Mucosa of stomach (tissue), 1 donor: ENCODE results near the gene RAB5B.
A peak's percentile ranks its signal among the peaks of the same experiment; 100 is the strongest.

ENCODE experiments used
- H3K27me3 ChIP-seq: one replicate; pipeline ENCODE4 v1.7.0; 2013; ENCODE audit warnings: mild to moderate bottlenecking, low read length; ENCODE audit not compliant: control insufficient read depth, insufficient read depth
- H3K36me3 ChIP-seq: one replicate; pipeline ENCODE4 v1.7.0; 2013; ENCODE audit warnings: low read length; ENCODE audit not compliant: control insufficient read depth, insufficient read depth
- H3K4me1 ChIP-seq: one replicate; pipeline ENCODE4 v1.7.0; 2013; ENCODE audit warnings: mild to moderate bottlenecking, low read length; ENCODE audit not compliant: control insufficient read depth, insufficient read depth
- H3K4me3 ChIP-seq: one replicate; pipeline ENCODE4 v1.7.0; 2013; ENCODE audit warnings: low read length
- H3K9ac ChIP-seq: one replicate; pipeline ENCODE4 v1.7.0; 2013; ENCODE audit warnings: mild to moderate bottlenecking, low read length, moderate library complexity
- H3K9me3 ChIP-seq: one replicate; pipeline ENCODE4 v1.7.0; 2013; ENCODE audit warnings: mild to moderate bottlenecking, low read length, moderate library complexity; ENCODE audit not compliant: control insufficient read depth
- donor health status: Pancreatic carcinoma.

Gene RAB5B, protein sequence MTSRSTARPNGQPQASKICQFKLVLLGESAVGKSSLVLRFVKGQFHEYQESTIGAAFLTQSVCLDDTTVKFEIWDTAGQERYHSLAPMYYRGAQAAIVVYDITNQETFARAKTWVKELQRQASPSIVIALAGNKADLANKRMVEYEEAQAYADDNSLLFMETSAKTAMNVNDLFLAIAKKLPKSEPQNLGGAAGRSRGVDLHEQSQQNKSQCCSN

DNA sequence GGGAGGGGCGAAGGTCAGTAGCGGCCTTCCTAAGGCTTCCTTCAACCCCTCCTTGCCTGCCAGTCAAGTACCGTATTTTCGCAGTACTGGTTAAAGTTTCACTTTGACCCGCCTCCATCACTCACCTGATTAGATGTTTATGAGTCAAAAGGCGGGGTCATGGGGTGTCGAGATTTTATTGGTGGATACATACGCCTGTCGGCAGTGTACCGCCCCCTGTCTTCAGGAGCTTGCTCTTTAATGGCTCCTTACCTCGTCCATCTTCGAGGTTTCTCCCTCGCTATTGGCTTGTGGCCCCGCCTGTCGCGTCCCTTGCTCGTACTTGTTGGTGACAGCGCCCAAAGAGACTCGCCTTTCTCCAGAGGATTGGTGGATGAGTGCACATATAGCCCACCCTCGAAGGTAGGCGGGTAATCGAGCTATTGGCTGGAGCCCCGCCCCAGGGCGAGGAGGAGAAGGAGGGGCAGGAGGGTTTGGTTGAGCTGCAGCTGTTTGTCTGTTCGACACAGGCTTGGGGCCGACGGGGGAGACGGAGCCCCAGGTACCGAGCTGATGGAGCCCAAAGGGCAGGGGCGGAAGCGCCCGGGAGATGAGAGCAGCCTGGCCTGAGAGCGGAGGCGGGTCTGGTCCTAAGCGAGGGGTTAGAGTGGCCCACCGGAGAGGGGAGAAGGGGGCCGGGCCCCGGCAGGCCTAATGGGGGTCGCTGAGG lies at the start of gene RAB5B:
RAB5B (plus strand) TSS at position 480 of the 709 bp plus-strand sequence. CDS start 12,883 bp downstream, outside the sequence.
- peak within 1 kb of the TSS; percentile 98 for H3K9ac ChIP-seq
- H3K4me3 ChIP-seq, result peak within 1 kb of the TSS; percentile 79
- H3K27me3 ChIP-seq, result no peaks in the 10 kb centered on the region
- H3K36me3 ChIP-seq, result no peaks in the 10 kb centered on the region
- no peaks in the 10 kb centered on the region for H3K9me3 ChIP-seq
- H3K4me1 ChIP-seq, result peaks cover 13% of the 10 kb centered on the region

DNA sequence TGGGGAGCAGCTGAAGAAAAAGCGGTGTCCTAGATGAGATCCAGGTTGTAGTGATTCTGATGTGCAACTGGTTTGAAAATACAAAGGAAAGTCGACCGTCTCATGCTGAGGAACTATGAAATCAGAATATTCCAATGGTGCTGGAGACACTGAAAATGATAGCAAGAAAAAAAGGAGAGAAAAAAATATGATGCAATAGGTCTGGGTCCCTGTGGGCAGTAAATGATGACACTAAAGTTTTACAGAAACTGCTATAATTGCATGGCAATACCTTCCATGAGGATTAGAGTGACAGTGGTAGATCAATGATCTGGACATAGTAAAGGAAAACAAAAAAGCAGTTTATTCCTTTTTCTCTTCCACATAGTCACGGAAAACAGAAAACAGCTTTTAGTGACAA lies 48.5 kb upstream of the RAB5B start:
- H3K27me3 ChIP-seq, result no peaks in the 10 kb centered on the region
- no peaks in the 10 kb centered on the region for H3K9me3 ChIP-seq
- H3K36me3 ChIP-seq, result no peaks in the 10 kb centered on the region
- H3K9ac ChIP-seq, result no peak overlapping the region
- no peaks in the 10 kb centered on the region for H3K4me1 ChIP-seq
- no peak overlapping the region for H3K4me3 ChIP-seq

DNA sequence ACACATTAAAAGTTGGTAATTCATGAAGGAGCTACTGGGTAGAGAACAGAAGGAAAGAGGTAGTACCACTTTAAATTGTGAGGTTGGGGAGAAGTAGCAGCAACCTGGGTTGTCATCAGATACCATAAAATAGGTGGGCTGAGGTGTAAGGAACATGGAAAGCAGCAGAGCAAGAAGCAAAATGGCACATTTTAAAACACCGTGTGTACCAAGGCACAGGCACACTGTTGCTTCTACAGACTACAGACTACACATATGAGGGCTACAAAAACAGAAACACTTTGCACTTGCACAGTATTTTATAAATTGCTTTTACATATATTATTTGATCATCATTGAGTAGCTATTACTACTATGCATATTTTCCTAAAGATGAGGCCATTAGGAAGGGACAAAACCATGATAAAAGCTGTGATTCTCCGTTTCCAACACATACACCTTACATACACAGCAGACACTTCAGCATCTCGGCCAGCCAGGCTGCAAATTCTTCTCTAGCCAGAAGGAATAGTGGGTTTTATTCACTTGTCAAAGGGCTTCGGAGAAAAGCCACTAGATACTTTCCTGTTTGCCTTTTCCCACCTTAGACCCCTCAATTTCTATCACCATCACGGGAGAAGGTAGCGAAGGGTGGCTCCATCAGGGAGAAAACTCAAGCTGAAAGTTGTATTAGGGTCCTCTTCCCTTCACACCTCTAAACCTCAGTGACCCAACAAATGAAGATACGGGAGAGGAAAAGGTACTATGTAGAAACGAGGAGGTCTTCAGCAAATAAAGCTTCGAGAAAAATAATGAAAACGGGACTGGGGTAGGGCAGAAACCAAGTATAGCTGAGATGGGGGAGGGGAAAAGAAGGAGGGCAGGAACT lies 47.8 kb upstream of the RAB5B start:
- peaks cover 7% of the 10 kb centered on the region for H3K4me1 ChIP-seq
- peak overlapping the region; percentile 100 for H3K4me3 ChIP-seq
- no peaks in the 10 kb centered on the region for H3K36me3 ChIP-seq
- no peaks in the 10 kb centered on the region for H3K27me3 ChIP-seq
- H3K9me3 ChIP-seq, result no peaks in the 10 kb centered on the region
- H3K9ac ChIP-seq, result peak overlapping the region; percentile 95

DNA sequence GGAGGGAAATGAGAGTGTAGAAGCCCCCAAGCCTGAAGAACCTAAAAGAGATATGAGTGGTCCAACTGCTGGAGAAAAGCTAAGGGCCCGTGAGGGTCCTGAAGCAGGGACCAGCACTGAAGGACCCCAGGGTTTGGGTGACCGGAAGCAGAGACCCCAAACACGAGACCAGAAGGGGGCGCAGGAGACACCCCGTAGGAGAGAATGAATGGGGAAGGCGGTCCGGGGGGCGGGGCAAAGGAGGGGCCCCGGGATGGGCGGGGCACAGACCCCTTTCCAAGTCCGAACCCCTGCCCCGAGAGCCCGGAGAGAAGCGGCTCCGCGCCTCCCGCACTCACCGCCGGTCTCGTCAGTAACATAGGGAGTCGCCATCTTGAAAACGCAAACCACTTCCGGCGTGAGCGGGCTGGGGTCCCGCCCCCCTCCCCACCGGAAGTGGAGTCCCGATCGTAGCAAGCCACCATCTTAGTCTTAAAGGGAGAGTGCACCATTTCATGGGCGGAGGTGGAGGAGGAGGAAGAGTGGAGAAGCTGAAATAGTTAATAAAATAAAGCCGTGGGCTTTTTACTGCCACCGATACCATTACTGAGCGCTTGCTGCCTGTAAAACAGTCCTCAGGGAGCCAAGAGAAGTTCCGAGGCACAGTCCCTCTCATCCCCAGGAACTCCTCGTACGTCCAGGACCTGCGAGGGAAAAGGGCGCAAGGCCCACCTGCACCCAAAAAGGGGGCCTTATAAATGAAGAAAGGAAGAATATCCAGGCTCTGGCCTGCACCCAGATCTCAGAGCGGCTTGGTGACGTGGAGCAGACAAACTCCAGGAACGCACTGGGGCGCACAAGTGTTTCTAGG lies 46.9 kb upstream of the RAB5B start:
- H3K4me1 ChIP-seq, result peaks cover 11% of the 10 kb centered on the region
- H3K9ac ChIP-seq, result peak overlapping the region; percentile 95
- no peaks in the 10 kb centered on the region for H3K36me3 ChIP-seq
- no peaks in the 10 kb centered on the region for H3K9me3 ChIP-seq
- H3K27me3 ChIP-seq, result no peaks in the 10 kb centered on the region
- H3K4me3 ChIP-seq, result peak overlapping the region; percentile 100

DNA sequence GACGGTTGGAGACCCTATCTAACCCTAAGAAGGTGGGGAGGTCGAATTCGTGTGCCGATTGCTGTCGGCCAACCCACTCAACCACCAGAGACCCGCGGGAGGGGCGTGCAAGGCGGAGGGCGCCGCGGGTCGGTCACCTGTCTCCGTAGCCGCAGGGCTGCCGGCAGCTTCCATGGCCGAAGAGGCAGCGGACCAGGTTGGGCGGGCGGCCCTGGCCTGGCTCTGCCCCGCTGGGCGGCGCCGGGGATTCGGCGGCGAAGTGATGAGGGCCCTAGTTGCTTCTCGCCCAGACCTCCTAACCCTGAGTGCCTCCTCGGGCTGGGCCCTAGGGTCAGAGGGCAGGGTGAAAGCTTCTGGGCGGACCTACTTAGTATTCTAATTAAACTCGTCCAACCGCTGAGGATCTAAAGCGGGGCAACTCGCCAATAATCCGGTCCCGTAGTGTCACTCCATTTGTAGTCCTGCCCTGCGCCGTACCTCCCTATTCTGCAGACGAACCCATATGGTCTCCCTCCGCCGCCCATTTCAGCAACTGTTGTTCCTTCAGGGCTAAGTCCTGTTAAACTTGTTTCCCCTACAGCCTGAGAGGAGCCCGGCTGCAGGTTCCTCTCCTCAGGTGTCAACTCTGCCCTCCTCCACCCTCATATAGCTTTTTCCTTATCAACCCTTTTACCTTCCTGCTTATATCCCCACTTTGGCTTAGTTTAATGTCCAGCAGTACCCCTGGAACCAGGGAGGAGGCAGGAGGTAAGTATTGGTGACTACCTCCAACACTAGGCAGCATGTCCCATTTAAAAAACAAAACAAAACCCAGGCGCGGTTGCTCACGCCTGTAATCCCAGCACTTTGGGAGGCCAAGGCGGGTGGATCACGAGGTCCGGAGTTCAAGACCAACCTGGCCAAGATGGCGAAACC lies 46.0 kb upstream of the RAB5B start, which contains the start of gene PYM1:
PYM1 (minus strand) TSS at position 307 of the 915 bp plus-strand sequence; CDS start at position 174, 133 bp downstream.
- H3K36me3 ChIP-seq, result no peaks in the 10 kb centered on the region
- peak within 1 kb of the TSS; percentile 100 for H3K4me3 ChIP-seq
- H3K9me3 ChIP-seq, result no peaks in the 10 kb centered on the region
- peaks cover 18% of the 10 kb centered on the region for H3K4me1 ChIP-seq
- H3K9ac ChIP-seq, result peak within 1 kb of the TSS; percentile 95
- no peaks in the 10 kb centered on the region for H3K27me3 ChIP-seq

DNA sequence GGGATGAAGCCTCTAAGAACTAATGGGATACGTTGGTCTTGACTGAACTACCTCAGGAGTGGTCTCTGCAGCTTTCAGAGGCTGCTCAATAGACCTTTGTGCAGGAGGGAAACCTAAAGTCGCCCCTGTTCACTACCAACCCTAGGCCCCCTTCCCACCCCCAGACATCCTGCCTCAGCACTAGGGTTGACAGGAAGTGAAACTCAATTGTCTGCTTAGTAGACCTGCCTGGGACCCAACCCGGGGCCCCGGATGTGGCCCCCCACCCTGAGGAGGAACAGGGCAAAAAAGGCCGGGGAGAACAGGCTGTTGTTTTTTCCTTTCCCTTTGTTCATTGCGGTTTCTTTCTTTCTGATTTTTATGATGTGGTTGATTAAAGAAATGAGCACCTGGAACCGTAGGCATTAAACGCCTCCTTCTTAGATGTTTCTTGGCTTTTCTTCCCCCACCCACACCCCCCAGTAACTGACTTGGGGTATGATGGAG lies 44.5 kb upstream of the RAB5B start:
- Histone ChIP-seq H3K9ac (no peak overlapping the region), H3K4me3 (no peak overlapping the region), H3K27me3 (no peaks in the 10 kb centered on the region), H3K9me3 (no peaks in the 10 kb centered on the region), H3K4me1 (peaks cover 21% of the 10 kb centered on the region), H3K36me3 (no peaks in the 10 kb centered on the region)

DNA sequence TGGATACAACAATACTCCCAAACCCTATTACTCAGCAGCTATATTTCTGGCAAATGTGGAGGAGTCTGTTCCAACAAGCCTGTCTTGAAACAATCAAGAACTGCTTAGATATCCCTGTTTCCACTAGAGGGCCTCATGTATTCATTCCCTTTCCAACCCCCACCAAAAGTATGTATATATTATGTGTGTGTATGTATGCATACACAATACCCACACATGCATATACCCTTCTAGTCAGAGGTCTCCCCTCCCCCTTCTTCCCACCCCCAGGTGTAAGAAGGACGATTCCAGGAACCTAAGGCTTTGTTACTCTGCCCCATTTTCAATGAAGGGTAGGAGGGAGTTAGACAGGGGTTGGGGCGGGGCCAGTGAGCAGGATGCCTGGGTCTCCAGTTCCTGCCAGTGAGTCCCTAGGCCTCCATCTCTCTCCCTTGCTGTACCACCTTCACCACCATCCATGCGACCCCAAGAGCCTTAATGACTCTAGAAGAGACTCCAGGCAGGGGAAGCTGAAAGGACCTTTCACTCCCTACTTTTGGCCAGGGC lies 43.0 kb upstream of the RAB5B start, which contains the start of gene DGKA:
DGKA (plus strand) TSS at position 392 of the 546 bp plus-strand sequence. CDS start 5,342 bp downstream, outside the sequence.
- Histone ChIP-seq H3K36me3 (no peaks in the 10 kb centered on the region), H3K4me1 (peaks cover 21% of the 10 kb centered on the region), H3K9me3 (no peaks in the 10 kb centered on the region), H3K27me3 (no peaks in the 10 kb centered on the region), H3K4me3 (peak within 1 kb of the TSS; percentile 21), H3K9ac (peak within 1 kb of the TSS; percentile 71)

DNA sequence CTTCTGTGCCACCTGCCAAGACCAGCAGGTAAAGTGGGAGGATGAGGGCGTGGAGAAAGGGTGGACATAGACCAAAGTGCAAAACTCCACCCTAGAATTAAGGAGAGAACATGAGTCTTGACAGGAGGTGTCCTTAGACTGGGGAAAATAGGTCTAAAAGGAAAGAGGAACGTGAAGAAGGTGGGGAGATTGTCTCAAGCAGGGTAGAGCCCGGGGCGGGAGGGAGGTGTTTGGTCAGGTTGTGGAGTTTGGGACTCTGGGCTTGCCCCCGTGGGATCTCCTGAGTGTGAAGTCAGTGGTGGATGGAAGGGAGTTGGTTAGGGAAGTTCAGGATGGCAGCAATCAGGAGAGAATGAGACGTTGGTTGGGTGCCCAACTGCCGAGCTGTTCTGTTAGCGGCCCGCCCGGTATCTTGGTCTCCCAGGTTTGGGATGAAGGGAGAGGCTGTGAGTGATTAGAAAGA lies 42.5 kb upstream of the RAB5B start:
- H3K9me3 ChIP-seq, result no peaks in the 10 kb centered on the region
- H3K36me3 ChIP-seq, result no peaks in the 10 kb centered on the region
- no peaks in the 10 kb centered on the region for H3K27me3 ChIP-seq
- H3K9ac ChIP-seq, result peak overlapping the region; percentile 71
- peaks cover 21% of the 10 kb centered on the region for H3K4me1 ChIP-seq
- H3K4me3 ChIP-seq, result peak overlapping the region; percentile 21

DNA sequence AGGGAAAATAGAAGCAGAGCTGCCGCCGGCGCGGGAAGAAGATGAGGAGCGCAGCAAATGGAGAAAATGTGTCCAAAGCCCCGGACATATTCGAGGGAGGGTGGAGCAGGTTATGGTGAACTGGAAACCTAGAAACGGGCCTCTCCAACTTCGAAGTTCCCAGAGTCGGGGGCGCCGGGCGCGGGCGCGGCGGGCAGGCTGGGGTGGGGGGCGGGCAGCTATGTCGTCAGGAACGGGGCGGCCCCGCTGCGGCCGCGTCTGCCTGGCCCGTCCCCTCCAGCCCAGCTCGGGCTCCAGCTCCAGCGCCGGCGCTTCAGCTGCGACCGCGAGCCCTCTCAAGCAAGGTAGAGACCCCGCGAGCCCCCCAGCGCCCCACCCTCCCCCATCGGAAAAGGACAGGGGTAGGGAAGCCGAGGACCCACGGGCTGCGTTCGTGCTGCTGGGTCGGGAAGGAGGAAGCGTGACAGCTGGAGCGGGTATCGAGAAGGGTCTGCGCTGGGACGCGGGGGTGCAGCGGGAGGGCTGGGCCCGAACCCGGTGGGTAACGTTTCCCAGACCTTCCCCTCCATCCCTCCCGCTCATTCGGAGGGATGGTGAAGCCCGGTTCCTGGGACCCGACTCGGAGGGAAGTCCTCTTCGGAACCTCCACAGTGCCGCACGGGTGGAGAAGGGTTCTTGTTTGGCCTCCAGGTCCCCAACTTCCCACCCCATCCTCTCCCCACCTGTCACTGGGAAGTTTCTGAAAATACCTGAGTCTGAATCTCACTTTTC lies 41.9 kb upstream of the RAB5B start:
- no peaks in the 10 kb centered on the region for H3K27me3 ChIP-seq
- peak overlapping the region; percentile 52 for H3K4me3 ChIP-seq
- no peaks in the 10 kb centered on the region for H3K9me3 ChIP-seq
- H3K36me3 ChIP-seq, result no peaks in the 10 kb centered on the region
- H3K4me1 ChIP-seq, result peaks cover 21% of the 10 kb centered on the region
- peak overlapping the region; percentile 71 for H3K9ac ChIP-seq

DNA sequence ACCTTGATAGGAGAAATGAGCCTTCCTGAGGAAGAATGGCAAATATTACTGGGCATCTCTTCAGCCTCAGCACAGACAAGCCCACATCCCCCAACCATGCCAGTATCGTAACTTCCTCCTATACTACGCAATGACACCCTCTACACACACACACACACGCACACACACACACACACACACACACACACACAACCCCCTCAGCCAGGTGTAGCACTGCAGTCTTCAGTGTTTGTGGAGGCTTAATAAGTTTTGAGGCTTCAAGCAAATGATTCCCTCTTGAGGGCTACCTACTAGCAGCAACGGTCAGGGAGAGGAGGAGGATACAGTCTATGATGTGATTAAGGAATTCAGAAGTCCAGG lies 41.3 kb upstream of the RAB5B start:
- H3K9ac ChIP-seq, result peak overlapping the region; percentile 71
- peak overlapping the region; percentile 52 for H3K4me3 ChIP-seq
- no peaks in the 10 kb centered on the region for H3K36me3 ChIP-seq
- peaks cover 21% of the 10 kb centered on the region for H3K4me1 ChIP-seq
- H3K27me3 ChIP-seq, result no peaks in the 10 kb centered on the region
- no peaks in the 10 kb centered on the region for H3K9me3 ChIP-seq
